CD14-positive monocyte (primary cell): Measurements from ENCODE around the gene HMCN2. TPM values are rescaled to one million over a fixed set of nuclear protein-coding genes. Genes with fewer than 3 reads are reported as not detected.

ENCODE experiments used
- DNase-seq, 3 donors: peaks; one replicate each; pipeline ENCODE4 v3.0.0-alpha.2; 2011 to 2022
- H2AFZ ChIP-seq: 2 replicates; pipeline ENCODE4 v1.6.0; 2012; ENCODE audit warnings: mild to moderate bottlenecking, low read depth, low read length, inconsistent platforms; ENCODE audit not compliant: insufficient read depth, poor library complexity, severe bottlenecking
- H3K27ac ChIP-seq, 2 donors: 1 replicate in 1 of 2; 2 replicates in 1 of 2; pipeline ENCODE4 v1.5.1; 2012 to 2013; ENCODE audit warnings: low read length in 2 of 2, control low read depth in 1 of 2, inconsistent platforms in 1 of 2, low read depth in 1 of 2, mild to moderate bottlenecking in 1 of 2
- H3K27me3 ChIP-seq, 2 donors: one replicate each; pipeline versions ENCODE4 v1.6.0 to v1.6.1; 2011 to 2013; ENCODE audit warnings: low read length in 2 of 2; ENCODE audit not compliant: control insufficient read depth in 2 of 2, insufficient read depth in 2 of 2
- H3K36me3 ChIP-seq, 2 donors: replicated peaks in 1 of 2; 1 replicate in 1 of 2; 2 replicates in 1 of 2; pipeline versions ENCODE4 v1.5.1 to v1.6.1; 2012 to 2013; ENCODE audit warnings: low read length in 2 of 2, control low read depth in 1 of 2, inconsistent platforms in 1 of 2, mild to moderate bottlenecking in 1 of 2; ENCODE audit not compliant: insufficient read depth in 2 of 2, control insufficient read depth in 1 of 2
- H3K4me1 ChIP-seq, 2 donors: 1 replicate in 1 of 2; 2 replicates in 1 of 2; pipeline versions ENCODE4 v1.5.1 to v1.6.1; 2012 to 2013; ENCODE audit warnings: low read length in 2 of 2, control low read depth in 1 of 2, inconsistent platforms in 1 of 2, mild to moderate bottlenecking in 1 of 2, moderate library complexity in 1 of 2; ENCODE audit not compliant: insufficient read depth in 2 of 2, control insufficient read depth in 1 of 2
- H3K4me2 ChIP-seq: replicated peaks from 2 replicates; pipeline ENCODE3; 2012; ENCODE audit warnings: low read length, moderate library complexity, mild to moderate bottlenecking; ENCODE audit not compliant: poor library complexity, severe bottlenecking; ENCODE audit errors: extremely low read depth
- H3K4me3 ChIP-seq, 3 experiments: fragments of 200-600 bp in 1 of 3; sonication (generic) in 1 of 3; replicated peaks in 1 of 3; 1 replicate in 2 of 3; 2 replicates in 1 of 3; pipeline ENCODE4 v1.5.1; 2011 to 2013; ENCODE audit warnings: low read length in 3 of 3, mild to moderate bottlenecking in 3 of 3, control low read depth in 2 of 3, low read depth in 2 of 3, inconsistent platforms in 1 of 3, moderate library complexity in 1 of 3
- H3K79me2 ChIP-seq: 2 replicates; pipeline ENCODE4 v1.6.0; 2012; ENCODE audit warnings: mild to moderate bottlenecking, control low read depth, inconsistent platforms, low read length, moderate library complexity; ENCODE audit not compliant: insufficient read depth
- H3K9ac ChIP-seq: 2 replicates; pipeline ENCODE4 v1.6.0; 2017; ENCODE audit warnings: low read length, mild to moderate bottlenecking; ENCODE audit not compliant: insufficient read depth, poor library complexity, severe bottlenecking
- H3K9me3 ChIP-seq, 2 donors: replicated peaks in 1 of 2; 1 replicate in 1 of 2; 2 replicates in 1 of 2; pipeline versions ENCODE4 v1.5.1 to v1.6.1; 2012 to 2013; ENCODE audit warnings: low read length in 2 of 2, control low read depth in 1 of 2; ENCODE audit not compliant: control insufficient read depth in 1 of 2, insufficient read depth in 1 of 2
- H4K20me1 ChIP-seq: 2 replicates; pipeline ENCODE4 v1.6.0; 2012; ENCODE audit warnings: mild to moderate bottlenecking, low read length, control low read depth, moderate library complexity; ENCODE audit not compliant: insufficient read depth
- H3K27ac Mint-ChIP-seq, 7 donors: one replicate each; pipeline ENCODE4 v1.8.0; 2020; ENCODE audit warnings: mild to moderate bottlenecking in 7 of 7, mixed read lengths in 7 of 7, moderate library complexity in 6 of 7, inconsistent platforms in 2 of 7
- H3K27me3 Mint-ChIP-seq, 3 donors: one replicate each; pipeline ENCODE4 v1.8.0; 2021 to 2022; ENCODE audit warnings: low read depth in 3 of 3, mild to moderate bottlenecking in 3 of 3, mixed read lengths in 3 of 3, moderate library complexity in 3 of 3, inconsistent platforms in 1 of 3
- H3K36me3 Mint-ChIP-seq, 2 donors: one replicate each; pipeline ENCODE4 v1.8.0; 2020; ENCODE audit warnings: mixed read lengths in 2 of 2, inconsistent platforms in 1 of 2, mild to moderate bottlenecking in 1 of 2
- H3K4me1 Mint-ChIP-seq: one replicate; pipeline ENCODE4 v1.8.0; 2020; ENCODE audit warnings: mild to moderate bottlenecking, mixed read lengths
- H3K4me3 Mint-ChIP-seq, 2 donors: one replicate each; pipeline ENCODE4 v1.8.0; 2020; ENCODE audit warnings: mild to moderate bottlenecking in 2 of 2, mixed read lengths in 2 of 2, moderate library complexity in 1 of 2
- H3K9me3 Mint-ChIP-seq, 7 donors: one replicate each; pipeline ENCODE4 v1.8.0; 2020 to 2022; ENCODE audit warnings: mixed read lengths in 7 of 7, mild to moderate bottlenecking in 6 of 7, moderate library complexity in 6 of 7, inconsistent platforms in 2 of 7
- CTCF ChIP-seq: fragments of 200-600 bp; IDR thresholded peaks from one replicate; pipeline ENCODE4 v1.8.0; 2022; ENCODE audit warnings: antibody characterized with exemption, mild to moderate bottlenecking
- WGBS: methylation state at CpG from one replicate; pipeline ENCODE4 v1.1.5; 2013; ENCODE audit warnings: missing lambda C conversion rate; ENCODE audit not compliant: insufficient coverage; 5-methylcytosine and 5-hydroxymethylcytosine counted together
- intact Hi-C, 2 donors: fragments of 100-400 bp; cut with micrococcal nuclease; formaldehyde crosslinking; loops; one replicate each; pipeline versions ENCODE4 v1.15.0 to v1.15.1; 2023
- polyA plus RNA-seq, 3 donors: library from polyadenylated mRNA; depleted of rRNA in 1 of 3; unstranded in 2 of 3; stranded (reverse) in 1 of 3; fragments of 300-500 nt in 2 of 3; fragments of >200 nt in 1 of 3; fragmentation: Illumina TruSeq in 2 of 3; gene quantifications; 1 replicate in 2 of 3; 2 replicates in 1 of 3; pipeline ENCODE4 v1.2.3, GENCODE V29; 2012 to 2021

Gene HMCN2
- polyA plus RNA-seq, 3 donors = not detected

- Histone ChIP-seq H3K27ac (no peak overlapping the region), H3K4me3 (no peak overlapping the region), H3K9ac (no peak overlapping the region), H3K27me3 (no peaks in the 10 kb centered on the region), H3K9me3 (no peaks in the 10 kb centered on the region), H3K4me2 (no peak overlapping the region), H3K79me2 (no peaks in the 10 kb centered on the region), H4K20me1 (no peaks in the 10 kb centered on the region), H3K4me1 (no peaks in the 10 kb centered on the region), H2AFZ (no peak overlapping the region), H3K36me3 (no peaks in the 10 kb centered on the region)
- peaks cover 0 to 9% (median 3%) of the 10 kb centered on the region in 7 donors for H3K9me3 Mint-ChIP-seq
- 100% methylated on average over 1 of the region's 3 CpGs for WGBS
- DNase-seq = no peak
- no peak overlapping the region for H3K27ac Mint-ChIP-seq
- peaks cover 4 to 11% (median 5%) of the 10 kb centered on the region in 3 donors for H3K27me3 Mint-ChIP-seq
- intact Hi-C loops = no loop called here
- H3K4me3 Mint-ChIP-seq = no peak overlapping the region
- H3K4me1 Mint-ChIP-seq = no peaks in the 10 kb centered on the region
- no peak for TF ChIP-seq CTCF
- no peaks in the 10 kb centered on the region for H3K36me3 Mint-ChIP-seq
Observed at GRCh38 chr9:130366072-130366471, 100.5 kb downstream of the HMCN2 start.

GRCh38 chr9:130366888-130367550, 101.5 kb downstream of the HMCN2 start:
- H2AFZ ChIP-seq = no peak overlapping the region

More at GRCh38 chr9:130366888-130367550, 101.5 kb downstream of the HMCN2 start:
- no peaks in the 10 kb centered on the region for H3K4me1 ChIP-seq
- H3K4me2 ChIP-seq = no peak overlapping the region
- H4K20me1 ChIP-seq = no peaks in the 10 kb centered on the region
- H3K36me3 ChIP-seq = no peaks in the 10 kb centered on the region
- Mint-ChIP-seq H3K27ac (no peak overlapping the region), H3K9me3 (peaks cover 0 to 9% (median 3%) of the 10 kb centered on the region in 7 donors), H3K4me3 (no peak overlapping the region), H3K36me3 (no peaks in the 10 kb centered on the region), H3K27me3 (peaks cover 4 to 11% (median 5%) of the 10 kb centered on the region in 3 donors), H3K4me1 (no peaks in the 10 kb centered on the region)
- no peak overlapping the region for H3K9ac ChIP-seq
- no peak overlapping the region for H3K27ac ChIP-seq
- no peaks in the 10 kb centered on the region for H3K9me3 ChIP-seq
- 79% methylated on average over 8 of the region's 8 CpGs for WGBS
- no peak overlapping the region for H3K4me3 ChIP-seq
- H3K79me2 ChIP-seq = no peaks in the 10 kb centered on the region
- no peaks in the 10 kb centered on the region for H3K27me3 ChIP-seq
- no peak for DNase-seq
- no peak for TF ChIP-seq CTCF
- intact Hi-C loops = no loop called here
